GM10266 (cell line): ENCODE measurements around the gene EYS.
"Not testable (repeated sequence)": the region's sequence is repeated elsewhere in the genome, so short reads cannot be mapped to it uniquely, and the experiment has no call there.

Source experiments
- DNase-seq: peaks from one replicate; pipeline ENCODE4 v3.0.0; 2012; ENCODE audit errors: extremely low spot score
- TF ChIP-seq, protein P1 (sequence below): IDR thresholded peaks from 2 replicates; pipeline ENCODE4 v1.5.1; 2012; ENCODE audit warnings: mild to moderate bottlenecking, low read depth; ENCODE audit not compliant: control insufficient read depth, insufficient read depth; ENCODE audit errors: missing control alignments

The EYS gene

DNA sequence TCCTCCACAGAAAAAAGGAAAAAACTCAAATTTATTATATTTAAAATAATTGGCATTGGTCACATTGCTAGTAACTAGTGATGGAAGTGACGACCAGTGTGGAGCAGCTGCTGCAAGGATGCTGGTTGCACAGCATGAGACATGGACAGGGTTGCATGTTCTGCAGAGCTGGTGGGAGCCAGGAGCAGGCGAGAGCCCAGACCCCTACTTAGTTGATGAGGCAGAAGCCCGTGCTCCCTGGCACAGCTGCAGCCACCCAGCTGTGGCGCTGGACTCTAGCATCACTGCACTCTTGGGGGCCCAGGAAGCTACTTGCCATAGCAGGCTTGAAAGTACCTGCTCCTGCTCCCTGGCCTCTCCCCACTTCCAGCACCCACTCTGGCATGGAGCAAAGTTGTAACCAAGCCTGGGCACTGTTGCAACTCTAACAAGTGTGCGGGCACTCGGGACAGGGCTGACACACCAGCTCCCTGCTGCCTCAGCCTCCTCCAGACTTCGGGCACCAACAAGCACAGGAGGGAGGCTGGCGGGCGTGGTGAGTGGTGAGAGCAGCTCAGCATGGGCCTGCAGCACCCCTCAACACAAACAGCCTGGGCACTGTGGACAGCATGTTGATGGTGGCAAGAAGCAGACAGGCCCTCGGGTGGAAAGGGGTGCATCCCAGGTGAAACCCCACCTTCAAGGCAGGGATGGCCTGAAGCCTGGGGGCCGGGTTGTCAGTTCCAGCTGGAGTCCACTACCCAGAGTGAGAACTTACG is 69.6 kb downstream of the EYS start:
- no peak for DNase-seq
- TF ChIP-seq, protein P1, sequence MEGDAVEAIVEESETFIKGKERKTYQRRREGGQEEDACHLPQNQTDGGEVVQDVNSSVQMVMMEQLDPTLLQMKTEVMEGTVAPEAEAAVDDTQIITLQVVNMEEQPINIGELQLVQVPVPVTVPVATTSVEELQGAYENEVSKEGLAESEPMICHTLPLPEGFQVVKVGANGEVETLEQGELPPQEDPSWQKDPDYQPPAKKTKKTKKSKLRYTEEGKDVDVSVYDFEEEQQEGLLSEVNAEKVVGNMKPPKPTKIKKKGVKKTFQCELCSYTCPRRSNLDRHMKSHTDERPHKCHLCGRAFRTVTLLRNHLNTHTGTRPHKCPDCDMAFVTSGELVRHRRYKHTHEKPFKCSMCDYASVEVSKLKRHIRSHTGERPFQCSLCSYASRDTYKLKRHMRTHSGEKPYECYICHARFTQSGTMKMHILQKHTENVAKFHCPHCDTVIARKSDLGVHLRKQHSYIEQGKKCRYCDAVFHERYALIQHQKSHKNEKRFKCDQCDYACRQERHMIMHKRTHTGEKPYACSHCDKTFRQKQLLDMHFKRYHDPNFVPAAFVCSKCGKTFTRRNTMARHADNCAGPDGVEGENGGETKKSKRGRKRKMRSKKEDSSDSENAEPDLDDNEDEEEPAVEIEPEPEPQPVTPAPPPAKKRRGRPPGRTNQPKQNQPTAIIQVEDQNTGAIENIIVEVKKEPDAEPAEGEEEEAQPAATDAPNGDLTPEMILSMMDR = no peak

DNA sequence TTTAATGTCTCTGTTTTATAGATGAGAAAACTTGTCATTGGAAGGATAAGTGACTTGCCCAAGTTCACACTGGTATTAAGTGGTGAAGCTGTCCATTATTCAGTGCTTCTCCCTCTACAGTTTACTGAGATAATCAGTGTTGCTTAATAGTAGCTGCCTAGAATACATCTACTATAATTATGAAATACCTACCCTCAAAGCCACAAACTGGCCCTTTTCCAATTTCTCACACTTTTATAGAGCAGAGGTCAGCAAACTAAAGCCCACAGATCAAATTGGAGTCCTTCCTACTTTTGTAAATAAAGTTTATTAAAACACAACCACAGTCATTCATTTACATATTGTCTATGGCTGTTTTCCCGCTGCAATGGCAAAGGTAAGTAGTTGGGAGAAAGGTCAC is 73.5 kb downstream of the EYS start:
- TF ChIP-seq, protein P1 = no peak
- DNase-seq = no peak

DNA sequence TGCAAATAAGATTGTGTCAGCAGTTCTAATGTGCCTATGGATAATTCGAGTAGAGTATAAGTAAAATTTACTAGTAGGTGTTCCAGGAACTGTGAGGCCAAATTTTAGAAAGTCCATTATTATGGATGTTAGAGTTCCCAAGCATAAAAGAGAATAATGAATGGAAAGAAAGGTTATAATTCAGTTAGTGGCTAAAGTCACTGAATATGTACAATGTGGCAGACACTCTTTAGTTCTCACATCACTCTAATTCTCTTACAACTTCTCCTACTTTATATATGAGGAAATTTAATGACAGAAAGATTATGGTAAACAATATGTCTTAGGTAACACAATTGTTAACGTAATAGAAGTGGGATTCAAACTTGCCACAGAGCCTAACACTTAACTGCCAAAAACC is 75.3 kb downstream of the EYS start:
- TF ChIP-seq, protein P1 = no peak

DNA sequence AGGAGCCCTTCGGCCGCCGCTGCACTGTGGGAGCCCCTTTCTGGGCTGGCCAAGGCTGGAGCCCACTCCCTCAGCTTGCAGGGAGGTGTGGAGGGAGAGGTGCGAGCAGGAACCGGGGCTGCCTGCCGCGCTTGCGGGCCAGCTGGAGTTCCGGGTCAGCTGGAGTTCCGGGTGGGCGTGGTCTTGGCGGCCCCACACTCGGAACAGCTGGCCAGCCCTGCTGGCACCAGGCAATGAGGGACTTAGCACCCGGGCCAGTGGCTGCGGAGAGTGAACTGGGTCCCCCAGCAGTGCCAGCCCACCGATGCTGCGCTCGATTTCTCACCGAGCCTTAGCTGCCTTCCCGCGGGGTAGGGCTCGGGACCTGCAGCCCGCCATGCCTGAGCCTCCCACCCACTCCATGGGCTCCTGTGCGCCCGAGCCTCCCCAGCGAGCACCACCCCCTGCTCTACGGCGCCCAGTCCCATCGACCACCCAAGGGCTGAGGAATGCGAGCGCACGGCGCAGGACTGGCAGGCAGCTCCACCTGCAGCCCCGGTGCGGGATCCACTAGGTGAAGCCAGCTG is 79.5 kb downstream of the EYS start:
- not testable (repeated sequence) for DNase-seq

More for the DNA sequence above, 75.3 kb downstream of the EYS start:
- no peak for DNase-seq

DNA sequence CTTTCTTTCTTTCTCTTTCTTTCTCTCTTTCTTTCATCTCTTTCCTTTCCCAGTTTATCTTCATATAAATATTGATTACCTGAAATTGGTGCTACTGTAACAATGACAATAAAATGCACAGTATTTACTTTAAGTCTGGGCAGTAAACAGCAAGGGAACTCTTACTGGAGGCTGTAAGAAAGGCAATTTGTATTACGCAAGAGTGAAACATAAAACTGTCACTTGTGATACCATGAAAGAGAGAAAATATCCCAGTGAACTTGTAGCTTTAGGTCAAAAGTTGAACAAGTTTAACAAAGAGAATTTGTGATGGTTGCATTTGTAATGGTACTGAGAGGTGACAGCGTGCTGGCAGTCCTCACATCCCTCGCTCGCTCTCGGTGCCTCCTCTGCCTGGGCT is 80.0 kb downstream of the EYS start:
- DNase-seq = no peak
- TF ChIP-seq, protein P1 = no peak

DNA sequence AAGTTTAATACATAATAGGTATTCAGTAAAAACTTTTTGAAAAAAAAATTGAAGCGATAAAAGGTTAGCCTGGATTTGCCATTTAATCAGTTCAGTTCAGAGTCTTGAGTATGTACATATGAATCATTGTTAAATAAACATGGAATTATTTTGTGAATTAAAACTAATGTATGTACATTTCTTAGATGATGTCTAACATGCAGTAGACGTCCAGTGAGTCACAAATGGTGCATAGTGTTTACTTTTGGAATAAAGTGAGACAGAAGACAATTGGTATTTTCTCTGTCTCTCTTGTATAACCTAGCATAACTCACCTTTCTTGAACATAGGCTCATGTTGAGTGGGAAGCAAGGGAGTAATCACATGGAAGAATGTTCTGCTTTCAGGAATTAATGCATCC is 83.5 kb downstream of the EYS start:
- no peak for DNase-seq
- TF ChIP-seq, protein P1 = no peak

DNA sequence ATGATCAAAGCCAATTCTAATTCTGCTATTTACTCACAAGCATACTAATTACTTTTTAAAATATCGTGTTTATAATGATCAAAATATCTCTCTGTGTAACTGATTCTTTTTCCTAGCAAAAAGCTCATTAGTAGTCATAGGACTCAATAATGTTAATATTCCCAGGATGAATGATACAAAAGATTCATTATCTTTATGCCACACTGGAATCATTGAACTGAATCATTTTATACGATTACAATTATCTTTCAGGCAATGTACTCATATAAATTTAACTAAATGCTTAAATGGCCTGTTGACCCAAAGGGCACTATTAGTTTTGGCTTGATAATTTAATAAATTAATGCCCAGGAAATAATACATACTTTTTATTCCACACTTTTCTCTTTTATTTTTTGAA is 96.3 kb downstream of the EYS start:
- TF ChIP-seq, protein P1 = no peak
- DNase-seq = no peak
